Mucosa of stomach (tissue), 1 donor: Measurements from ENCODE around the gene THYN1.
"Not testable (repeated sequence)": the region's sequence is repeated elsewhere in the genome, so short reads cannot be mapped to it uniquely, and the experiment has no call there.

Experiments
- H3K27me3 ChIP-seq: one replicate; pipeline ENCODE4 v1.7.0; 2013; ENCODE audit warnings: mild to moderate bottlenecking, low read length; ENCODE audit not compliant: control insufficient read depth, insufficient read depth
- H3K36me3 ChIP-seq: one replicate; pipeline ENCODE4 v1.7.0; 2013; ENCODE audit warnings: low read length; ENCODE audit not compliant: control insufficient read depth, insufficient read depth
- H3K4me1 ChIP-seq: one replicate; pipeline ENCODE4 v1.7.0; 2013; ENCODE audit warnings: mild to moderate bottlenecking, low read length; ENCODE audit not compliant: control insufficient read depth, insufficient read depth
- H3K4me3 ChIP-seq: one replicate; pipeline ENCODE4 v1.7.0; 2013; ENCODE audit warnings: low read length
- H3K9ac ChIP-seq: one replicate; pipeline ENCODE4 v1.7.0; 2013; ENCODE audit warnings: mild to moderate bottlenecking, low read length, moderate library complexity
- H3K9me3 ChIP-seq: one replicate; pipeline ENCODE4 v1.7.0; 2013; ENCODE audit warnings: mild to moderate bottlenecking, low read length, moderate library complexity; ENCODE audit not compliant: control insufficient read depth
- donor health status: Pancreatic carcinoma.

Gene THYN1

GRCh38 chr11:134255184-134255561 is 2.0 kb upstream of the THYN1 start:
- not testable (repeated sequence) for H3K9me3 ChIP-seq, H3K9ac ChIP-seq, H3K4me3 ChIP-seq, H3K27me3 ChIP-seq, H3K36me3 ChIP-seq
- H3K4me1 ChIP-seq, result peaks cover 13% of the 10 kb centered on the region

- H3K9ac ChIP-seq, result no peak overlapping the region
- H3K4me1 ChIP-seq, result peaks cover 13% of the 10 kb centered on the region
- H3K9me3 ChIP-seq, result no peaks in the 10 kb centered on the region
- no peak overlapping the region for H3K4me3 ChIP-seq
- H3K36me3 ChIP-seq, result no peaks in the 10 kb centered on the region
- H3K27me3 ChIP-seq, result no peaks in the 10 kb centered on the region
These were observed 1.5 kb upstream of the THYN1 start for GRCh38 chr11:134254433-134255183.

GRCh38 chr11:134252346-134253187 is 585 bp downstream of the THYN1 start:
- peak overlapping the region; percentile 81 for H3K9ac ChIP-seq
- no peaks in the 10 kb centered on the region for H3K27me3 ChIP-seq
- peak overlapping the region; percentile 99 for H3K4me3 ChIP-seq
- no peaks in the 10 kb centered on the region for H3K36me3 ChIP-seq
- H3K4me1 ChIP-seq, result peaks cover 13% of the 10 kb centered on the region
- H3K9me3 ChIP-seq, result no peaks in the 10 kb centered on the region

GRCh38 chr11:134250675-134251074 is 2.5 kb downstream of the THYN1 start:
- no peaks in the 10 kb centered on the region for H3K27me3 ChIP-seq
- no peak overlapping the region for H3K4me3 ChIP-seq
- H3K4me1 ChIP-seq, result peaks cover 13% of the 10 kb centered on the region
- H3K36me3 ChIP-seq, result no peaks in the 10 kb centered on the region
- H3K9ac ChIP-seq, result no peak overlapping the region
- H3K9me3 ChIP-seq, result no peaks in the 10 kb centered on the region

GRCh38 chr11:134250246-134250645 is 2.9 kb downstream of the THYN1 start:
- H3K9ac ChIP-seq, result no peak overlapping the region
- no peaks in the 10 kb centered on the region for H3K9me3 ChIP-seq
- H3K4me1 ChIP-seq, result peaks cover 13% of the 10 kb centered on the region
- no peaks in the 10 kb centered on the region for H3K27me3 ChIP-seq
- no peaks in the 10 kb centered on the region for H3K36me3 ChIP-seq
- H3K4me3 ChIP-seq, result no peak overlapping the region

- H3K9me3 ChIP-seq, result no peaks in the 10 kb centered on the region
- no peak overlapping the region for H3K9ac ChIP-seq
- no peaks in the 10 kb centered on the region for H3K27me3 ChIP-seq
- H3K4me3 ChIP-seq, result no peak overlapping the region
- H3K4me1 ChIP-seq, result peaks cover 8% of the 10 kb centered on the region
- H3K36me3 ChIP-seq, result no peaks in the 10 kb centered on the region
These were observed 4.2 kb downstream of the THYN1 start for GRCh38 chr11:134248910-134249480.

- H3K4me1 ChIP-seq, result peaks cover under 1% of the 10 kb centered on the region
- H3K4me3 ChIP-seq, result no peak overlapping the region
- H3K36me3 ChIP-seq, result no peaks in the 10 kb centered on the region
These were observed 6.5 kb downstream of the THYN1 start for GRCh38 chr11:134246678-134247077.

DNA sequence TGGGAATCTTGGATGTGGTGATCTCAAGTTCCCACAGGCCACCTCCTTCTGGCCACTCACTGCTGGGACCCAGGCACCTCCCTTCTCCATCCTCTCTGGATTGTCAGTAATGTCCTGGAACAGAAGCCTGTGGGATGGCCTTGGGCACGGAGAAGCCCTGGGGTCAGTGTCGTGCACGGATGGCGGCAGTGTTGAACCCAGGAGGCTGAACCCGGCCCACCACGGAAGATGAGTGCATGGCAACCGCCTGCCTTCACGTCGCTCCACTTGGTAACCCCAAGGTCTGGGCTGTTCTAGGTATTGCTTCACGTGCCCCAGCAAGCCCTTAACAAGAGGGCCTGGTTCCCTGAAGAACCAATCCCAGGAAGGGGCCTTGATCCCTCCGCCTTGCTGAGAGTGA is 7.1 kb downstream of the THYN1 start:
- Histone ChIP-seq H3K27me3 (no peaks in the 10 kb centered on the region), H3K36me3 (no peaks in the 10 kb centered on the region), H3K9ac (no peak overlapping the region), H3K4me1 (no peaks in the 10 kb centered on the region), H3K9me3 (no peaks in the 10 kb centered on the region), H3K4me3 (no peak overlapping the region)

More at GRCh38 chr11:134246678-134247077, 6.5 kb downstream of the THYN1 start:
- Histone ChIP-seq H3K9me3 (no peaks in the 10 kb centered on the region), H3K27me3 (no peaks in the 10 kb centered on the region), H3K9ac (no peak overlapping the region)

DNA sequence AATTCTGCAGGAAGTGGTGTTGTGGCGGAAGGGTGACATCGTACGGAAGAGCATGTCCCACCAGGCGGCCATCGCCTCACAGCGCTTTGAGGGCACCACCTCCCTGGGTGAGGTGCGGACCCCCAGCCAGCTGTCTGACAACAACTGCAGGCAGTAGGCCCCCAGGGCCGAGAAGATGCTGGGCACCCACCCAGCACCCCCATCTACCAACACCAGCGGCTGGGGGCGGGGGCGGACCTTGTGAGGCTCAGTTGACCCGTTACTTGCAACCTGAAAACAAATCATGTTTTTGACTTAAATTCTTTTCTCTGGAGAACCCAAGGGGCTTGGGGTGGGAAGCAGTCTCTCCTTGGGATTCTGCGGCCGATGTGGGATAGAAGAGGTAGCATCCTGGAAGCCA is 7.7 kb downstream of the THYN1 start:
- H3K27me3 ChIP-seq, result no peaks in the 10 kb centered on the region
- no peaks in the 10 kb centered on the region for H3K4me1 ChIP-seq
- no peak overlapping the region for H3K9ac ChIP-seq
- no peak overlapping the region for H3K4me3 ChIP-seq
- H3K36me3 ChIP-seq, result no peaks in the 10 kb centered on the region
- H3K9me3 ChIP-seq, result no peaks in the 10 kb centered on the region

- Histone ChIP-seq H3K4me1 (no peaks in the 10 kb centered on the region), H3K9ac (no peak overlapping the region), H3K9me3 (no peaks in the 10 kb centered on the region), H3K4me3 (no peak overlapping the region), H3K27me3 (no peaks in the 10 kb centered on the region), H3K36me3 (no peaks in the 10 kb centered on the region)
These were observed 8.6 kb downstream of the THYN1 start for GRCh38 chr11:134244593-134244992.

DNA sequence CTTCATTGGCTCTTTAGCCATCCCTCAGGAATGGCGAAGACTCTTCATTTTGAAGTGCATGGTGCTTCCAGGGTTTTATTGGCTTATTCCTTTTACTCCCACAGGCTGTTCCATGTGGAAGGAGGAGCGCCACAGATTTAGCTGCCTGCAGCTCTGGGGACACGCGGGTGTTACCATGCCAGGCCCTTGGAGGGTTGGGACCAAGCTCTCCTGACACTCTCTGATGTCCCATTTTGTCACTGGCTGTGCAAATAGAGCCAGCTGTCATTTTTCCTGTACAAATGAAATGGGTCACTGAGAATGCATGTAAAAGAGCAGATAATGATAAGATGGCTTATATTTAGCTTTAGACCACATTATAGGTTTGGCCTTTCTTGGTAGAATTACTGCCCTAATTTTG is 9.2 kb downstream of the THYN1 start:
- no peaks in the 10 kb centered on the region for H3K36me3 ChIP-seq

GRCh38 chr11:134242376-134242775 is 10.8 kb downstream of the THYN1 start:
- H3K36me3 ChIP-seq, result no peaks in the 10 kb centered on the region
- H3K4me1 ChIP-seq, result no peaks in the 10 kb centered on the region
- no peak overlapping the region for H3K9ac ChIP-seq
- no peaks in the 10 kb centered on the region for H3K27me3 ChIP-seq
- no peaks in the 10 kb centered on the region for H3K9me3 ChIP-seq
- no peak overlapping the region for H3K4me3 ChIP-seq

More for the DNA sequence above, 9.2 kb downstream of the THYN1 start:
- Histone ChIP-seq H3K27me3 (no peaks in the 10 kb centered on the region), H3K4me3 (no peak overlapping the region), H3K9ac (no peak overlapping the region), H3K4me1 (no peaks in the 10 kb centered on the region), H3K9me3 (no peaks in the 10 kb centered on the region)
